Spleen (tissue), 7 donors: ENCODE measurements around the gene PLEKHF1.

ENCODE experiments used
- CTCF ChIP-seq, 11 experiments: fragments of 200-600 bp in 7 of 11; fragments of 450-650 bp in 4 of 11; sonication (generic) in 4 of 11; IDR thresholded peaks in 8 of 11; conservative IDR thresholded peaks in 3 of 11; 1 replicate in 7 of 11; 2 replicates in 4 of 11; pipeline versions ENCODE4 v1.4.0 to v1.8.0; 2016 to 2021; ENCODE audit warnings: antibody characterized with exemption in 11 of 11, inconsistent platforms in 4 of 11, mild to moderate bottlenecking in 1 of 11
- POLR2A ChIP-seq, 3 donors: fragments of 450-650 bp; IDR thresholded peaks; one replicate each; pipeline ENCODE4 v1.5.1; 2017; ENCODE audit warnings: antibody characterized with exemption in 3 of 3, mild to moderate bottlenecking in 1 of 3
- POLR2AphosphoS5 ChIP-seq, 3 donors: sonication (generic); formaldehyde crosslinking; IDR thresholded peaks; one replicate each; pipeline ENCODE4 v1.5.1; 2017; ENCODE audit warnings: antibody characterized with exemption in 3 of 3
- donor health status: DM: no; HTN: no; CAD: no; lungs with moderate emphysema.
- donor health status: DM: no; HTN: no; CAD: no.
- donor health status: DM: no; HTN: no; CAD: no.

GRCh38 chr19:29622166-29623070 lies 42.8 kb upstream of the PLEKHF1 start:
- peak in 2 of 3 donors; percentile 53 to 58 for TF ChIP-seq POLR2AphosphoS5 (IDR thresholded peaks at IDR 0.05)
- TF ChIP-seq CTCF (IDR thresholded peaks at IDR 0.05 in 8 of 11, conservative IDR thresholded peaks at IDR 0.05 in 3 of 11) = no peak
- no peak for TF ChIP-seq POLR2A (IDR thresholded peaks at IDR 0.05)
